Keratinocyte (primary cell): Measurements from ENCODE around the gene SLC17A3. TPM values are rescaled to one million over a fixed set of nuclear protein-coding genes. Genes with fewer than 3 reads are reported as not detected.

ENCODE experiments used
- DNase-seq: peaks from one replicate; pipeline ENCODE4 v3.0.0-alpha.2; 2011; ENCODE audit warnings: low read depth, missing footprints, low spot score
- FAIRE-seq: peaks from 2 replicates; lab custom pipeline; 2011; peaks lifted over from hg19 to GRCh38; lab: Jason Lieb, UNC
- H2AFZ ChIP-seq: 2 replicates; pipeline ENCODE4 v1.6.0; 2012; ENCODE audit warnings: low read length, control low read depth, inconsistent platforms; ENCODE audit not compliant: control insufficient read depth
- H3K27ac ChIP-seq: 2 replicates; pipeline ENCODE4 v1.5.1; 2011; ENCODE audit warnings: low read length; ENCODE audit not compliant: control insufficient read depth, insufficient read depth
- H3K27me3 ChIP-seq: 3 replicates; pipeline ENCODE4 v1.6.0; 2011; ENCODE audit warnings: low read length; ENCODE audit not compliant: control insufficient read depth, insufficient read depth; ENCODE audit errors: extremely low read depth
- H3K36me3 ChIP-seq, 2 experiments: 2 replicates in 1 of 2; 3 replicates in 1 of 2; pipeline ENCODE4 v1.5.1; 2011; ENCODE audit warnings: low read length in 2 of 2, mild to moderate bottlenecking in 1 of 2; ENCODE audit not compliant: control insufficient read depth in 2 of 2, insufficient read depth in 2 of 2; ENCODE audit errors: extremely low read depth in 1 of 2
- H3K4me1 ChIP-seq: 3 replicates; pipeline ENCODE4 v1.5.1; 2011; ENCODE audit warnings: low read length; ENCODE audit not compliant: control insufficient read depth, insufficient read depth; ENCODE audit errors: extremely low read depth
- H3K4me2 ChIP-seq: 3 replicates; pipeline ENCODE4 v1.6.0; 2011; ENCODE audit warnings: low read depth, low read length; ENCODE audit not compliant: control insufficient read depth, insufficient read depth; ENCODE audit errors: extremely low read depth
- H3K4me3 ChIP-seq, 3 experiments: fragments of 200-600 bp in 1 of 3; sonication (generic) in 1 of 3; 2 replicates in 2 of 3; 3 replicates in 1 of 3; pipeline ENCODE4 v1.5.1; 2011 to 2016; ENCODE audit warnings: low read length in 3 of 3, mild to moderate bottlenecking in 3 of 3, control low read depth in 2 of 3, inconsistent platforms in 1 of 3, low read depth in 1 of 3, mixed read lengths in 1 of 3, mixed run types in 1 of 3, moderate library complexity in 1 of 3; ENCODE audit not compliant: control insufficient read depth in 2 of 3, insufficient read depth in 2 of 3; ENCODE audit errors: extremely low read depth in 1 of 3
- H3K79me2 ChIP-seq: 2 replicates; pipeline ENCODE4 v1.6.0; 2012; ENCODE audit warnings: low read length; ENCODE audit not compliant: control insufficient read depth, insufficient read depth
- H3K9ac ChIP-seq: 3 replicates; pipeline ENCODE4 v1.6.0; 2011; ENCODE audit warnings: low read length; ENCODE audit not compliant: control insufficient read depth, insufficient read depth; ENCODE audit errors: extremely low read depth
- H3K9me1 ChIP-seq: 3 replicates; pipeline ENCODE4 v1.6.0; 2011; ENCODE audit warnings: low read length; ENCODE audit not compliant: control insufficient read depth, insufficient read depth; ENCODE audit errors: extremely low read depth
- H3K9me3 ChIP-seq: 2 replicates; pipeline ENCODE4 v1.5.1; 2012; ENCODE audit warnings: low read depth, low read length; ENCODE audit not compliant: control insufficient read depth
- H4K20me1 ChIP-seq: 3 replicates; pipeline ENCODE4 v1.6.0; 2011; ENCODE audit warnings: low read length; ENCODE audit not compliant: control insufficient read depth, insufficient read depth; ENCODE audit errors: extremely low read depth
- CTCF ChIP-seq, 3 experiments: IDR thresholded peaks in 1 of 3; conservative IDR thresholded peaks in 1 of 3; optimal IDR thresholded peaks in 1 of 3; 2 replicates in 2 of 3; 3 replicates in 1 of 3; pipeline versions ENCODE3 to v1.5.1; 2011; ENCODE audit warnings: low read length in 3 of 3, mild to moderate bottlenecking in 3 of 3, moderate library complexity in 2 of 3, control low read depth in 1 of 3, inconsistent platforms in 1 of 3; ENCODE audit not compliant: insufficient read depth in 2 of 3; ENCODE audit errors: extremely low read depth in 1 of 3
- EZH2 ChIP-seq: IDR thresholded peaks from one replicate; pipeline ENCODE4 v1.6.1; 2012; ENCODE audit warnings: inconsistent platforms, mild to moderate bottlenecking, low read length, moderate library complexity
- dilution Hi-C: fragments of 300-500 bp; cut with MboI; formaldehyde crosslinking; loops from one replicate; pipeline ENCODE4 v1.7.0; 2020; ENCODE audit warnings: low sequenced_read_pairs; ENCODE audit not compliant: extremely low pct_ligation_motif_present
- polyA minus RNA-seq, 3 experiments: library from RNA; depleted of rRNA, polyadenylated mRNA; stranded (reverse); fragments of >200 nt; gene quantifications; 1 replicate in 1 of 3; 2 replicates in 1 of 3; 3 replicates in 1 of 3; pipeline ENCODE4 v1.2.3, GENCODE V29; 2011
- polyA plus RNA-seq, 5 experiments: library from polyadenylated mRNA; depleted of rRNA in 3 of 5; stranded (reverse) in 3 of 5; stranded (forward) in 1 of 5; unstranded in 1 of 5; fragments of >200 nt; gene quantifications; 1 replicate in 1 of 5; 2 replicates in 3 of 5; 3 replicates in 1 of 5; pipeline versions ENCODE4 v1.2.1 to v1.2.3, GENCODE V29; 2011 to 2012; ENCODE audit warnings: missing spikeins in 2 of 5, low read depth in 1 of 5, low replicate concordance in 1 of 5

SLC17A3 gene
- polyA plus RNA-seq (not detected in 3 replicates), polyA minus RNA-seq (not detected in 3 replicates)
- polyA plus RNA-seq (2011; ENCODE audit: low read depth): not detected
- polyA plus RNA-seq (2011; cell fraction: cytosol; rRNA removed): not detected in 2 replicates
- polyA plus RNA-seq (2011; cell fraction: nucleus; rRNA removed): not detected in 2 replicates
- polyA plus RNA-seq (2012; ENCODE audit: low replicate concordance): not detected in 2 replicates
- not detected for polyA minus RNA-seq (2011; cell fraction: cytosol; rRNA and poly(A)+ RNA removed)
- polyA minus RNA-seq (2011; cell fraction: nucleus; rRNA and poly(A)+ RNA removed): not detected in 2 replicates

- no peaks in the 10 kb centered on the region for H3K27me3 ChIP-seq
- DNase-seq: no peak
Observed at GRCh38 chr6:25874118-25874517, at the start of gene SLC17A3. Gene SLC17A3, minus strand, starts transcription at chr6:25874243. Its CDS starts 5,856 bp downstream, at chr6:25868387.

GRCh38 chr6:25922301-25922700, 48.3 kb upstream of the SLC17A3 start:
- no peaks in the 10 kb centered on the region for H4K20me1 ChIP-seq
- no peaks in the 10 kb centered on the region for H3K79me2 ChIP-seq
- no peaks in the 10 kb centered on the region for H3K9me1 ChIP-seq
- H3K4me3 ChIP-seq: no peak overlapping the region
- H3K9me3 ChIP-seq: no peaks in the 10 kb centered on the region
- DNase-seq (no peak), FAIRE-seq (no peak)
- dilution Hi-C loops: no loop called here
- H2AFZ ChIP-seq: no peak overlapping the region
- no peak overlapping the region for H3K9ac ChIP-seq
- H3K4me2 ChIP-seq: no peak overlapping the region
- TF ChIP-seq CTCF (optimal IDR thresholded peaks at IDR 0.05 in 1 of 3, IDR thresholded peaks at IDR 0.05 in 1 of 3, conservative IDR thresholded peaks at IDR 0.05 in 1 of 3; ENCODE audit: extremely low read depth in 1 of 3, insufficient read depth in 2 of 3, low read length in 3 of 3) (no peak), EZH2 (no peak)
- H3K36me3 ChIP-seq: no peaks in the 10 kb centered on the region
- no peaks in the 10 kb centered on the region for H3K4me1 ChIP-seq
- H3K27me3 ChIP-seq: no peaks in the 10 kb centered on the region
- no peak overlapping the region for H3K27ac ChIP-seq

More at GRCh38 chr6:25874118-25874517, at the start of gene SLC17A3:
- no peaks in the 10 kb centered on the region for H3K9me1 ChIP-seq
- no peak within 1 kb of the TSS for H3K4me2 ChIP-seq
- no peak within 1 kb of the TSS for H3K9ac ChIP-seq
- H3K9me3 ChIP-seq: no peaks in the 10 kb centered on the region
- dilution Hi-C loops: no loop called here
- no peaks in the 10 kb centered on the region for H3K4me1 ChIP-seq
- TF ChIP-seq EZH2 (no peak), CTCF (optimal IDR thresholded peaks at IDR 0.05 in 1 of 3, IDR thresholded peaks at IDR 0.05 in 1 of 3, conservative IDR thresholded peaks at IDR 0.05 in 1 of 3; ENCODE audit: extremely low read depth in 1 of 3, insufficient read depth in 2 of 3, low read length in 3 of 3) (no peak)
- H3K4me3 ChIP-seq: no peak within 1 kb of the TSS
- H3K36me3 ChIP-seq: no peaks in the 10 kb centered on the region
- no peak within 1 kb of the TSS for H2AFZ ChIP-seq
- H4K20me1 ChIP-seq: no peaks in the 10 kb centered on the region
- no peak within 1 kb of the TSS for H3K27ac ChIP-seq
- no peaks in the 10 kb centered on the region for H3K79me2 ChIP-seq
- FAIRE-seq: no peak
